Activated T-helper 1 cell treated with Interleukin-2 at 50 U/mL for 16 hours (primary cell): ENCODE results near the gene RIMS1.

ENCODE experiments used
- DNase-seq: peaks from one replicate; pipeline ENCODE4 v3.0.0-alpha.2; 2020; ENCODE audit warnings: low read depth

RIMS1 gene

DNA sequence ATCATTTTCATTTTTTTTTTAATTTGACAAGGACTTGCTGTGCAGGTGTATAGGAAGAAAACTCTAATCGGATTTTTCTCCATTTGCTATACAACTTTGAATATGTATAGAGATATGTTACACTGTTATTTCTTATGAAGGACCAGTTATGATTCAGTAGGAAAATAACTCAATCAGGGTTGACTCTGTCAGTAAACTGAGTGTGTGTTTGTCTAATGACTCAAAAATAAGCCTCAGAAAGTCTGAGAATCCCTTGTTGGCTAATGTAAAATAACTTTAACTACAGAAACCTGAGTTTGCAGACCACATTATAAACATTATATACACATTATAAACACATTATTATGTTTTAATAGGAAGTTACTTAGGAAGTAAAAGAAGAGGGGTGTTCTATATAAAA, 352.6 kb downstream of the RIMS1 start:
- no peak for DNase-seq

DNA sequence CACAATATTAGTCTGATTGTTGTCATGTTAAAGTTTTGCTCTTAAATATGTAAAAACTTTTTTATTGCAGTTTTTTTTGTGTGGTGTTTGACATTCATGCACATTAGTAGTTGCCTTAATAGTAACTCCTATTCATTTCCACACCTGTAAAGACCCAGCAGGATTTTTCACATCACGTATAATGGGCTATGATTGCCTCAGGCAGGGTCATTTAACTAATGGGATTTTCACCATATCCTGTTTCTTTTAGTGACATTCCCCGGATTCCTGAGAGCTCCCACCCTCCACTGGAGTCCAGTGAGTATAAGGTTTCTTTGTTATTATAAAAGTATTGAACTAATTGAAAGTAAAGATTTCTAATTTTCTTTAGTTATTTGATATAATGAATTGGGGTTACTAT, 359.2 kb downstream of the RIMS1 start:
- DNase-seq: no peak

GRCh38 chr6:72246926-72247325, 360.6 kb downstream of the RIMS1 start:
- DNase-seq: no peak

DNA sequence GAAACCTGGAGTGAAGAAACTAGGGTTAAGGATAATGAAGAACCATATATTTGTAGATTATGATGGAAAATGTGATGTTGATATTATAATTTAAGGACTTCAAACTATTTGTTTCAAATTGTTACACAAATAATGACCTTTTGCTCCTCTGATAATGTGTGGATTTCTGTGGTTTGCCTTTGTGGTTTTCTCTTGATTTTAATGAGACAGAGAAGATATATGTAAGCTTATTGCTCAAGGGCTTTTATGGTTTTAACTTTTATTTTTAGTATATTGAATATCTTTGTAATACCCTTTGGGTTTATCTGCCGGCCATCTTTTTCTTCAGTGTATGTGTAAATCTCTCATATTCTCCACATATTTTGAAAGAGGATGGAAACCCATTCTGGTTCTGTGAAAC, 362.3 kb downstream of the RIMS1 start:
- no peak for DNase-seq

DNA sequence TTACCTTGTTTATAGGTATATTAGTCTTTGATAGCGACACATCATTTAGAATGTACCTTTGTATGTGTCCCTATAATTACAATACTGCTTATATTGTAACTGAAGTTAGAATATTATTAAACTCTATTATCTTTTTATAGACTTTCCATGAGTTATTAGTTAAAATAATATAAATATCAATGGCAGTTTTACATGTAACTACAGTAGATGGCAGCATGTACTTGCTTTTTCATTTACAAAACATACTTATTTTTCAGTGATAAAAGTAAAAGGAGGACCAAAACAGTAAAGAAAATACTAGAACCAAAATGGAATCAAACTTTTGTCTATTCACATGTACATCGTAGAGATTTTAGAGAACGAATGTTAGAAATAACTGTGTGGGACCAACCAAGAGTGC, 364.3 kb downstream of the RIMS1 start:
- no peak for DNase-seq

DNA sequence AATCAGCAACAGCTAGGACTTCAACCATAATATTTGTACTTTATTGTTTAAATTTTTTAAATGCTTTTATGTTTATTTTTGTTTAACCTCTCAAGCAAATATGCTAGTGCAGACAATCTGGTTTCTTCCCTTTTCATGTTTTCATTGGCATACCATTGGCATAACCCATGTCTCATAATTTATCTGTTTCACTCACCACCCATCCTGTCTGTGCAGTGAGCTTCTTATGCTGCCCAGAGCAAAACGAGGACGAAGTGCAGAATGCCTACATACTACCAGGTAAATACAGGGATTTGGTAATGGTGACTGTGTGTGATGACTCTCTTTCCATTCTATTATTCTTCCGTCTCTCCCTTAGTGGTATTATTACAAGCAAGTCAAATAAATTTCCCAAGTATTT, 374.1 kb downstream of the RIMS1 start:
- no peak for DNase-seq

GRCh38 chr6:72261554-72261953, 375.2 kb downstream of the RIMS1 start:
- DNase-seq: no peak

DNA sequence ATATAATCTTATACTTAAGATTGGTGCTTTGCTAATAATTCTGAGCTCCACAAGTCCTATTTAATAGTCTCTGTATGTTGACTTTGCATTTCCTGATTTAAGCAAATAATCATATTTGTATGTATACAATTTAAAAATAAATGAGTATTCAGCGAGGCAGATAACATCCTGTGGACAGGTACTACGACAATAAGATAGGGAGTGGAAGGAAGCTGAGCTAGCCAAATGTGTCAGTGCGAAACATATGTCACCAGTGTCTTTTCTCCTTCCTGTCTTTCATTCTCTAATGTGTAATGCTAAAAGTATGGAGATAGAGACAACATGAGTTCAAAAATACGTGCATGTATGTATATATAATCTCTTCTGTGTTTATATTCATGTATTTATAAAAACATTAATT, 375.9 kb downstream of the RIMS1 start:
- no peak for DNase-seq

DNA sequence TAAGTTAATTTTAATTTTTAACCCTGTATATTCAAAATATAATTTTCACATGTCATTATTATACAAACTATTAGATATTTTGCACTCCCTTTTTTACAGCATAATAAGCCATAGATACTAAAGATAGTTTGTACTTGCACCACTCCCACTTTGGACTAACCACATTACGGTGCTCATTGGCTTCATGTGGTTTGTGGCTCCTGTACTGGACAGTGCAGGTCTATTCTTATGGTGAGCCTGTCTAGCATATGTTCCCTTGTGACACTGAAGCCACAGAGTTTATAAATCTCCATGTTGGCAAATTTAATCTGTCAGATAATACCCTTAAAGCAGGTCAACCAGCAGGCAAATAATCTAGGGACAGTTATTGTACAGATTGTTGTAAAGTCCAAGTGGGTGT, 381.1 kb downstream of the RIMS1 start:
- DNase-seq: no peak

DNA sequence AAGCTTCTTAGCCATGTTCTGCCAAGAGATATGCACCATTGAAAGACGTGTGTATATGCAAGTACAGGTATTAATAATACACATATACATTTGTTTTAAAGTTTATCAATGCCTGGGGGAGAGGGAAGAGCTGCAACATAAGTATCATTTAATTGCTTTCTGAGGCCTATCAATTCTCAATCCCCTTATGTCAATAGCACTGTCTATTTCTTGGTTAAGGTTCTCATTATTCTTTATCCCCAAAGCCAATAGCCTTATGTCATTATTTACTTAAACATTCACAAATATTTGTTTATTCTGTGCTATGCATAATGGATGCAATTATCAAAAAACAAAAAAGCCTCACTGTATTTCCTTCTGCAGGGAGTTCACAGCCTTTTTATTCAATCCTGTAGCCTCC, 385.2 kb downstream of the RIMS1 start:
- no peak for DNase-seq

DNA sequence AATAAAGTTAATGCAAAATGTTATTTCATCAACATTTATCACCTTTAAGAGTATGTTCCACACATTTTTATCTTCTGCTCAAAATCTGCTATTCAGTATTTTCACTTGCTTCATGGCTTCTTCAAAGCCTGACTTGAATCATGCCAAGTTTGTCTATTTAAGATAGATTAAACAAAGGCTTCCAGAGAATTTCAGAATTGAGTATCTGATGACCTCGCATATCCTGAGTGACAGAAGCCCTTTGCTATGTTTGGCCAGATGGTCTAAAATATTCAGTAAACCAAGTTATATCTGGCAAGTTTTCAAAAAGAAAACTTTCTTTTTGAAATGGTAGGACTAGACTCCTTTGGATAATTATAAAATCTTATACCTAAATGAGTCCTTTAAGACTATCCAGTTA, 386.6 kb downstream of the RIMS1 start:
- DNase-seq: no peak

- no peak for DNase-seq
Observed at GRCh38 chr6:72275888-72276287, 389.5 kb downstream of the RIMS1 start.

- no peak for DNase-seq
Observed at GRCh38 chr6:72282201-72282600, 395.9 kb downstream of the RIMS1 start.

DNA sequence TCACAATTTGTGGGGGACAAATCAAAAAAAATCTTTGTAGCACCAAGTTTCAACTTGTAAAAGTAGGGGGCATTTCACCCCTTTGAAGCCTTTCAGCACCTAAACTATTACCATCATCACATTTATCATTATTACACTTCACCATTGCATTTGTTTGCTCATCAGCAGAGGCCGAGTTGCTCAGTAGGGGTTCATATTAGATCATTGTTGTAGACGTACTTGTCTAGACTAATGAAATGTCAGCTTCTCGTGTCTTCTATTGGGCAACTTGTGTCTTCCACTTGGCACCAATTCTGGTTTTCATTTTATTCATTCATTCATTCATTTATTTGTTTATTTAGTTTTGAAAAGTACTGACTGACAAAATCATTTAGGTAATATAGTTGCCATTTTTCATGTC, 397.2 kb downstream of the RIMS1 start:
- no peak for DNase-seq

GRCh38 chr6:72286911-72287311, 400.6 kb downstream of the RIMS1 start:
- DNase-seq: no peak

- DNase-seq: no peak
Observed at GRCh38 chr6:72287801-72288200, 401.5 kb downstream of the RIMS1 start.

GRCh38 chr6:72288592-72288991, 402.2 kb downstream of the RIMS1 start:
- DNase-seq: no peak

DNA sequence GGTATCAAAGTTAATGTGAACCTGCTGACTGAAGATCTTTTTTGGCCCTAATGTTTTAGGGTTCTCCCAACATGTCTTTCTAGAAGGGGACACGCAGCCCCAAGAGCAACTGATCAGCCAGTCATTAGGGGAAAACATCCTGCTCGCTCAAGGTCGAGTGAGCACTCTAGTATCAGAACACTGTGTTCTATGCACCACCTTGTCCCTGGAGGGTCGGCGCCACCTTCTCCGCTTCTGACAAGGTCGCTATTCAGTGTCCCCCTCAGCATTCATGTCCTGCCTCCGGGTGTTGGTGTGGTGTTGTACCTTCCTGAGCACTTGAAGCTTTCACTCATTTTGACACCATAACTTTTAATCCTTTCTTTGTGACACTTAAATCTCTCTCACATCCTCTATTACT, 404.3 kb downstream of the RIMS1 start:
- no peak for DNase-seq

DNA sequence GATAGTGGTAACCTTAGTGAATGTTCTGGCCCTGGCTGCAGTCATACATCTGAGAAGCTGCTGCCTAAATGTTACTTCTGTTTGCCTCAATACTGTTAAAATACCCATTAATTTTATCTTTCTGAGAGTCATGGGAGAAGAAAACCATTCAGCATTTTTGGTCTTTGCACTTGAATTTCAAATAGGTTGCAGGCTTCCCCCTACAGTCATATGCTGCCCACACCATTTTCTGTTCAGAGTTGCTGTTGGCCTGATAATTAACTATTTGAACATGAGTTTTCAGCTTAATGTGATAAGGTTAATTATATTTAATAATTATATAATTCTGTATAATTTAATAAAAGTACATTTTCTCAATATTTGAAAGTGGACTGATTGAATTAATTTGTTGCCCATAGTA, 410.0 kb downstream of the RIMS1 start:
- no peak for DNase-seq

GRCh38 chr6:72305971-72306370, 419.6 kb downstream of the RIMS1 start:
- DNase-seq: no peak

DNA sequence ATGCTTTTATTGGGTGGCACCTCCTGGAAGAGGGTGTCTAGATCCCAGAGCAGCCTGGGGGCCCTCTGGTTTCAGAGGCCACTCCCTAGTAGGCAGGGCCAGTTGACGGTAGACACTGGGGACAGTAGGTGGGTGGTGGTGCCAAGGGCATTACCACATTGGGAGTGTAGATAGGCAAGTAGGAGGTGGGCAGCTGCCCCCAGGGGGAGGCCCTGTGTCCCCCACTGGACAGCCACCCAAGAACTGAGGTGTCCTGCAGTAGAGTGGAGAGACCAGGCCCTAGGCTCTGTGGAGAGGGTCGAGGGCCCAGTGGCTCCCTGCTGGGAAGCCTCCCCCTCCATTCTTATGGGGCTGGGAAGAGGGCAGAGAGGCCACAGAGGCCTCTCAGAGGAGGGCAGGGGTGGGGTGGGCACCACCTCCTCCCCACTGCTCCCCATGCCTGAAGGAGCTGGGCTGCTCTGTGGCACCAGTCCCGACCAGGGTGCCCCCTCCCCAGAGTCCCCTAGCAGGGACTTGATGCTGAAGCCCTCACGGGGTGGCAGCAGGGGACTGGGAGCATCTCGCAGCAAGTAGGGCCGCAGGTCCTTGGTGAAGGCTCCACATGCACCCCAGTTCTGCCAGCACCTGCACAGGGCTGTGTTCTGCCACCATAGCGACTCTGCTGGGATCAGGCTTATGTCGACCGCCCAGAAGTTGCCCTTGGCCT, 430.5 kb downstream of the RIMS1 start:
- no peak for DNase-seq

GRCh38 chr6:72321788-72322187, 435.4 kb downstream of the RIMS1 start:
- DNase-seq: no peak

- no peak for DNase-seq
Observed at GRCh38 chr6:72322771-72323170, 436.4 kb downstream of the RIMS1 start.

DNA sequence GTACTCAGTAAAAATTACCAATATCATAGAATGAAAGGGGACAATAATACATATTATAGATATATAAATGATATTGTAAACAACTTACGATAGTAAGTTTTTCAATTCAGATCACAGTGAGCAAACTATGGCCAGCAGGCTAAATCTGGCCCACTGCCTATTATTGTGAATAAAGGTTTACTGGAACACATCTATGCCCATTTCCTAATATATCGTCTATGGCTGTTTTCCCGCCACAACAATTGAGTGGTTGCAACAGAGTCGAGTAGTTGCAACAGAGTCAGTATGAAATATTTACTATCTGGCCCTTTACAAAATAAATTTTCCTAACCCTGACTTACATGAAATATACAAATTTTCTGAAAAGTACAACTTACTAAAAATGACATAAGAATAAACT, 438.2 kb downstream of the RIMS1 start:
- no peak for DNase-seq

DNA sequence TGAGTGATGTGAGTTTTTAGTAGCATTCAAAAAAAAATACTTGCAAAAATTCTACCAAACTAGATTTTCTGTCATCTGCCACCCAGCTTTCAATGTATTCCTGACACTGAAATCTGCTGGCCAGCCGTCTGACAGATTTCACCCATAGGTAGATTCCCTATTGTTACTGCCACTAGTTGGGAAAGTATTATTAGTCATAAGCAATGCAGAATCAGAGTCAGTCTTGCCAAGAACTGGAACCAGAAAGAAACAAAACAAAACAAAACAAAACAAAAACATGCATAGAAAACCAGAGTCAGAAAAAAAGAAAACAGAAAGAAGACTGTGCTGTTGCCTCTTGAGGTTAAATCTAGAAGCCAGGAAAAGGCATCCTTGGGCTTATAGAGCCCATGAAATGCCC, 442.4 kb downstream of the RIMS1 start:
- DNase-seq: no peak
